ENCODE measurements around the gene LYRM1.

- TF ChIP-seq EZH2 (IDR thresholded peaks at IDR 0.05; ENCODE audit: borderline replicate concordance, control insufficient read depth, low read depth, low read length): no peak
- no peak for TF ChIP-seq CEBPB (IDR thresholded peaks at IDR 0.05; ENCODE audit: borderline replicate concordance in 1 of 2, low read depth in 2 of 2, low read length in 2 of 2)
- TF ChIP-seq POLR2A (IDR thresholded peaks at IDR 0.05; ENCODE audit: low read depth, low read length): no peak
- peak in 1 of 2 experiments; percentile 39; a peak in 1 of 4 replicates for TF ChIP-seq EP300 (IDR thresholded peaks at IDR 0.05; ENCODE audit: borderline replicate concordance in 1 of 2, control insufficient read depth in 1 of 2, low read depth in 2 of 2, low read length in 2 of 2)
- no peak for TF ChIP-seq CTCF (IDR thresholded peaks at IDR 0.05 in 2 of 3, conservative IDR thresholded peaks at IDR 0.05 in 1 of 3; ENCODE audit: control insufficient read depth in 2 of 3, extremely low read depth in 1 of 3, insufficient read depth in 1 of 3, low read depth in 3 of 3, low read length in 3 of 3)
- TF ChIP-seq YBX1 (IDR thresholded peaks at IDR 0.05): no peak
- TF ChIP-seq NFIC (IDR thresholded peaks at IDR 0.05; ENCODE audit: low read depth, low read length): no peak
- TF ChIP-seq SIN3A (IDR thresholded peaks at IDR 0.05; ENCODE audit: low read depth, low read length): no peak
- TF ChIP-seq MYC (IDR thresholded peaks at IDR 0.05; ENCODE audit: insufficient read depth, insufficient read length, insufficient replicate concordance, low read length, severe bottlenecking): no peak
These were observed 25.3 kb upstream of the LYRM1 start for GRCh38 chr16:20875355-20875650.

Data from GM12878 (cell line).